ENCODE data around the gene CNPY3.

CNPY3 gene

DNA sequence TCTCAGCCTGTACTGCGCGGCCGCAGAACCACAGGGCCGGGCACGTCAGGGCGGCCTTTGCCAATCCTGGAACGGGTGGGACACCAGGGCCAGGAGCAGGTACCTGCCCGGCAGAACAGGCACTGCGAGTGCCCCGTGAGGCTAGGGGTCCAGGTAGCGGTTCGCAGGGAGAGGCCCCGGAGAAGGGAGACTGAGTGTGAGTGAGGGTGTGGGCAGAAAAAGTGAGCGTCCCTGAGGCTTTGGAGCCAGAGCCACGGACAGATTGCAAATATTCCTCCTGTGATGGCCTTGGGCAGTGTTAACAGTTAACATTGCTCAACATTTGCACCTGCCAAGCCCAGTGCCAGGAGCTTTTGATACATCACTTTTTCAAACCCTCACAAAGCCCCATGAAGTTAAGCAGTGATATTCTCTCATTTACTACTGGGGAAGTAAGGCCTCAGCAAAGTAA lies 31.8 kb downstream of the CNPY3 start:
- FAIRE-seq, result no peak

DNA sequence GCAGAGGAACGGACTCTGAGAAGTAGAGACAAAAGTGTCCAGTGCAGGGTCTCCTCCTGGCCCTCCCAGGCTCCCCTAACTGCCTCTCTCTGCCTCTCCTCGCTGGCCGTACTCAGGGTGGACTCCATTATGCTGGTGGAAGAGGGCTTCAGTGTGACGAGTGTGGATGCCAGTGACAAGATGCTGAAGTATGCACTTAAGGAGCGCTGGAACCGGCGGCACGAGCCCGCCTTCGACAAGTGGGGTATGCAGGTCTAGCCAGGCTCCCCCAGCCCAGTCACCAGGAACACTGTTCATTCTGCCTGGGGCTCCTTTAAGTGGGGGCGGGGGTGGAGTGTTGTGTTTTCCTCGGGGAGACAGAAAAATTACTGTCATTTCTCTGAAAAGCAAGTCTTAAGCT lies 32.8 kb downstream of the CNPY3 start:
- FAIRE-seq, result no peak

DNA sequence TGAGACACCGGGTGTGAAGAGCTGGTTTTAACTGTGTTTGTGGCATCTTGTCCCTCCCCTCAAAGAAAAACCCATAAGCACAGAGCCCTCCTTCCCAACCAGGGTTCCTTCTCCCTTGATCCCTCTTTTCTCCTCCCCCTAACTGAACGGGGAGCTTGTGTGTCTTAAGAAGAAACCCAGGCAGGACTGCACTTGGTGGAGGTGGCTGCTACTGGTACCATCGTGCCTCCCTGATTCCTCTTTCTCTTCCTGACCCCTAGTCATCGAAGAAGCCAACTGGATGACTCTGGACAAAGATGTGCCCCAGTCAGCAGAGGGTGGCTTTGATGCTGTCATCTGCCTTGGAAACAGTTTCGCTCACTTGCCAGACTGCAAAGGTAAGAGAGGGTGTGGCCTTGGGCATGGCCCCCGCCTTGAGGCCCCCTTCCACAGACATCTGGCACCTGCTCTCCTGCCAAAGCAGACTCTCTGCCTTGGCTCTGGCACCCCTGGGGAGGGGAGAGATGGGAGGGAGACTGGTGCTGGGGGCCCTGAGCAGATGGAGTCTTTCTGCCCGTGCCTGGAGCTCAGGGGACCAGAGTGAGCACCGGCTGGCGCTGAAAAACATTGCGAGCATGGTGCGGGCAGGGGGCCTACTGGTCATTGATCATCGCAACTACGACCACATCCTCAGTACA lies 33.4 kb downstream of the CNPY3 start:
- no peak for FAIRE-seq

DNA sequence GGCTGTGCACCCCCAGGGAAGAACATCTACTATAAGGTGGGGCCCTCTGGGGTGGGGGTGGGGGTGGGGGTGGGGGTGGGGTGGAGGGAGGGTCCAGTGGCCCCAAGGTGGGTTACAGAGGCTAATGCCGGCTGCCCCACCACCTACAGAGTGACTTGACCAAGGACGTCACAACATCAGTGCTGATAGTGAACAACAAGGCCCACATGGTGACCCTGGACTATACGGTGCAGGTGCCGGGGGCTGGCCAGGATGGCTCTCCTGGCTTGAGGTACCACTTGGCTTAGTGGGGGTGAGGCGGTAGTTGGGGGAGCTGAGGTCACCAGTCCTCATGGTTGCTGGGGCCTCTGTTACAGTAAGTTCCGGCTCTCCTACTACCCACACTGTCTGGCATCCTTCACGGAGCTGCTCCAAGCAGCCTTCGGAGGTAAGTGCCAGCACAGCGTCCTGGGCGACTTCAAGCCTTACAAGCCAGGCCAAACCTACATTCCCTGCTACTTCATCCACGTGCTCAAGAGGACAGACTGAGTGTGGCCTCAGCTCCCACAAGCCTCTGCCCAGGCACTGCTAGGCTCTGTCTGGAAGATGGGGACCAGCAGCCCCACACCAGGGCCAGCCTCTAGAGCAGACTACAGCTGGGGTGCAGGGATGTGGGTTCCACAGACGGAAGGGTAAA lies 34.0 kb downstream of the CNPY3 start:
- no peak for FAIRE-seq

DNA sequence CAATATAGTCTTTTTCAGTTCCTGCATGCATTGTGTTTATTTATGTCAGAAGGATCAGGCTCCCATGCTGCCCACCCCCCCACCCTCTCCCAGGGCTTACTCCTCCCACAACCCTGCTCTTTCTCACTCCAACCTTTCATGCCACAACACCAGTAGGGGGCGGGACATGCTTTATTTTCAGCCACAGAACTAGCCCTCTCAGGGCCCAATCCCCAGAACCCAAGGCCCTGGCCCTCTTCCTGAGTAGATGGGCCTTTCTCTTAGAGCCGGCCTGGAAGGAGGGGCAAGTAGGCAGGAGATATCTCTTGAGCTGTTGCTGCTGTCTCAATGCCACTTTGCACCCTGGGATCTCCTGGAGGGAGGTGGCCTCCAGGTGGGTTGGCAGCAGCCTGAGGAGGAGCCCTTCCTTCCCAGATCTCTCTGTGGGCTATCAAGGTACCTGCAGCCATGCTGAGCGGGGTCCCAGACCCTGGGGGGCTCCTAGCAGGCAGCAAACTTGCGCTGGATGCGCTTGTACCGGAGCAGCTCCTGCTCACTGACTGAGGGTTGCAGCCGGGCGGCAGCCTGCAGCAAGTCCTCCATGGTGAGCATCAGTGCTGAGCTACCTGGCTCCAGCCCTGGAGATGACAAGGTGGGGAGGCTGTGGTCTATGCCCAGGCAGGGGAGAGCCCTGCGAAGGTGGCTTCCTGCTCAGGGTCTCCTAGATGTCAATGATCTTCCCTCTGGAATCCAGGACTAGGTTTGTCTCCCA lies 34.8 kb downstream of the CNPY3 start:
- FAIRE-seq, result no peak

GRCh38 chr6:42966571-42966970 lies 37.3 kb downstream of the CNPY3 start:
- FAIRE-seq, result no peak

- no peak for FAIRE-seq
Observed at GRCh38 chr6:42967228-42967627, 37.9 kb downstream of the CNPY3 start.

DNA sequence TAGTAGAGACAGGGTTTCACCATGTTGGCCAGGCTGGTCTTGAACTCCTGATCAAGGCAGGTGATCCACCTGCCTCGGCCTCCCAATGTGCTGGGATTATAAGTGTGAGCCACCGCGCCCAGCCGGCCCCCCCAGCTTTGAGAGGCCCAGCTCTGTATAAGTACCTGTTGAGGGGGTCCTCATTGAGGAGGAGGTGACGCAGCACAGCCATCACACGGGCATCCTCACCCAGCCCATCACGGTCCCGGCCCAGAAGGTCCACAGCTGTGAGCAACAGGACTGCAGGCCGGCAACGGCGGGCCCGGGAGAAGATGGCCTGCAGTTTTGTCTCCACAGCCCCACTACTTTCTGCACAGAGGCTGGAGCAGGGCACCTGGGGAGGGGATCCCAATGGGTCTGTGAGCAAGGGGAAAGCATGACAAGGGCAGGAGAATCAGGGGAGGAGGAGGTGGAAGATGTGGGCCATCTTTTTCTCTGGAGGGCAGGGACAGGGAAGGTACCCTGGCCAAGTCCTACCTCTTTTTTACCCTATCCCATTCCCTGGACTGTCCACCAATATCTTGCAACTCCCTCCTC lies 38.9 kb downstream of the CNPY3 start:
- no peak for FAIRE-seq

GRCh38 chr6:42968783-42969182 lies 39.5 kb downstream of the CNPY3 start:
- FAIRE-seq, result no peak

- FAIRE-seq, result no peak
Observed at GRCh38 chr6:42969431-42969830, 40.2 kb downstream of the CNPY3 start.

GRCh38 chr6:42969934-42970333 lies 40.7 kb downstream of the CNPY3 start:
- FAIRE-seq, result no peak

GRCh38 chr6:42970871-42971612 lies 41.8 kb downstream of the CNPY3 start:
- no peak for FAIRE-seq

DNA sequence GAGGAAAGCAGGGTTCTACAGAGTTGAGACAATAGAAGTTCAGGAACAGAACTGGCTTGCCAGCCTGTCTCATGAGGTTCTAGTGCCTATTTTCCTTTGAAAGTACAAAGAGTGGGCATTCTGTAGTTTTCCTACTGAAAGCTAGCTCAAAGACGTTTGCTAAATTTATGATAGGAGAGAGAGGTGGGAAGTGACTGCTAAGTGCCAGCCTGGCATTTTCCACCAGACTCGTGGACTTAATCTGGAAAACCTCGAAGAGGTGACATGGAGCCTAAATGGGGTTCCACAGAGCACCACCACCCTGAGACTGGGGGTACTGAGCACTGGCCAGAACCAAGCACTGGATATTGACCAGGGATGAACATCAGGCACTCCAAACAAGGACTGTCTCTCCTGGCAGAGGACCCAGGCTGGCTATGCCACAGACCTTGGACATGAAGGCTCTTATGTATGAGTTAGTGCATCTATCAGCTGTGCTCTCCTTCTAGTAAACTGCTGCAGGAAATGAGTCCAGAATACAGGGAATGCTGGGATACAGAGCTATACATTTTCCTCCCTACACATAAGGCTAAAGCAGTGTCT lies 42.6 kb downstream of the CNPY3 start:
- no peak for FAIRE-seq

GRCh38 chr6:42973926-42974325 lies 44.6 kb downstream of the CNPY3 start:
- no peak for FAIRE-seq

DNA sequence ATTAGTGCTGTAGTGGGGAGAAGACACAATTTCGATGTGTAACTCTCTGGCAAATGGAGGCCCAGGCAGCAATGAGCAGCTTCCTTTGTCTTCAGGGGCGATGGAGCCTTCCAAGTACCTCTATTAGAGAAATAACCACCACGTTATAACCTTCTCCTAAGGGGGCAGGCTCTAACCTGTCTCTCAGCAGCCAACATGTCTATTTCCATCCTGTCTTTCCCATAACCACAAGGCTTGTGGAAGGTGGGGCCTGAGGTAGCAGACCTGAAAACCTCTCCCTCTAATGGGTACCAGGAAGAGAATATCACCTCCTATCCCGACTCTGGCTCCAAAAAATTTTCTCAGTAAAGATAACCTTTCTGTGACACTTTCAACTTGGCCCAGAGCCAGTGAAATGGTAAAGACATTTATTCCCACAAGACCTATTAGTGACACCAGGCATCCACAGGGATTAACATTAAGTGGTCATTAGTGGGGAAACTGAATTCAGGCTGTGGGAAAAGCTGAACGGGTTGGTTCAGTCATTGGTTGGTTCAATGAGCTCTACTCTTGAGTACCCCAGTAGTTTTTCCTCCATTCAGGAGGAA lies 45.7 kb downstream of the CNPY3 start:
- no peak for FAIRE-seq

GRCh38 chr6:42978487-42978838 lies 49.2 kb downstream of the CNPY3 start:
- no peak for FAIRE-seq

GRCh38 chr6:42978839-42979522 lies 49.7 kb downstream of the CNPY3 start, which contains the start of gene PEX6:
Gene PEX6, minus strand, starts transcription at chr6:42979181. Its CDS starts 31 bp downstream, at chr6:42979150.
- no peak for FAIRE-seq

DNA sequence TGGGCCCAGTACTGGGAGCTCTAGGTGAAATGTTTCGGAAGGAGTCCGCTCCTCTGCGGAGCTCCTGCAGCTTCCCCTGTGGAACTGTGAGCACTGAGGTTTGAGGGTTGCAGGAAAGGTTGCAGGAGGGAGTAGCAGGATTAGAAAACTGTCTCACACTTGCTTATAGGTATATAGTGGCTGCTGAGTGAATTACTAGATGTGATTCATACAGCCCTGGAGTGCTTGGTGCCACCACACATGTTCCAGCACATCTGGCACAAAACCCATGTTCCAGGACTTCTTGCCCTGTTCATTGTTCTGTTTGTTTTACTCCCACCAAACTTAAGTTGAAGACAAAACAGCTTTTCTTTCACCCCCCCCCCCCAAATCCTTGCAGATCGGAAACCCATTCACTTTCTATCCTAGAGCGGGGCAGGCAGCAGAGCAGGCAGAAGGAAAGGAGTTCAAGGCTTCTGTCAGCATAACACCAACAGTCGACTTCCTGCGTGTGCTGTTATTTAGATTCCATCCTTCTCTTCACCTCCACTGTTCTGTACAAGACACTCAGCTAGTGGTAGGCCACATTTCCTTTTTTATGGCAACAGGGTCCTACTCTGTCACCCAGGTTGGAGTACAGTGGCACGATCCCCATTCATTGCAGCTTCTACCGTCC lies 50.4 kb downstream of the CNPY3 start:
- FAIRE-seq, result no peak

GRCh38 chr6:42981836-42982235 lies 52.6 kb downstream of the CNPY3 start:
- no peak for FAIRE-seq

- peak; percentile 94 for FAIRE-seq
Observed at GRCh38 chr6:42984001-42984923, 55.0 kb downstream of the CNPY3 start, which contains the start of gene PPP2R5D. Gene PPP2R5D, plus strand, starts transcription at chr6:42984570. Its CDS starts 108 bp downstream, at chr6:42984678.
